Epithelial cell of prostate (primary cell): Measurements from ENCODE around the gene BIN1.
"Not testable (repeated sequence)": the region's sequence is repeated elsewhere in the genome, so short reads cannot be mapped to it uniquely, and the experiment has no call there.

Experiments used
- DNase-seq: peaks from one replicate; pipeline ENCODE4 v3.0.0-alpha.2; 2011; ENCODE audit warnings: low read depth, low spot score
- H3K27ac ChIP-seq: fragments of 450-650 bp; 2 replicates; pipeline ENCODE4 v1.5.1; 2017; ENCODE audit warnings: mild to moderate bottlenecking

Gene BIN1

DNA sequence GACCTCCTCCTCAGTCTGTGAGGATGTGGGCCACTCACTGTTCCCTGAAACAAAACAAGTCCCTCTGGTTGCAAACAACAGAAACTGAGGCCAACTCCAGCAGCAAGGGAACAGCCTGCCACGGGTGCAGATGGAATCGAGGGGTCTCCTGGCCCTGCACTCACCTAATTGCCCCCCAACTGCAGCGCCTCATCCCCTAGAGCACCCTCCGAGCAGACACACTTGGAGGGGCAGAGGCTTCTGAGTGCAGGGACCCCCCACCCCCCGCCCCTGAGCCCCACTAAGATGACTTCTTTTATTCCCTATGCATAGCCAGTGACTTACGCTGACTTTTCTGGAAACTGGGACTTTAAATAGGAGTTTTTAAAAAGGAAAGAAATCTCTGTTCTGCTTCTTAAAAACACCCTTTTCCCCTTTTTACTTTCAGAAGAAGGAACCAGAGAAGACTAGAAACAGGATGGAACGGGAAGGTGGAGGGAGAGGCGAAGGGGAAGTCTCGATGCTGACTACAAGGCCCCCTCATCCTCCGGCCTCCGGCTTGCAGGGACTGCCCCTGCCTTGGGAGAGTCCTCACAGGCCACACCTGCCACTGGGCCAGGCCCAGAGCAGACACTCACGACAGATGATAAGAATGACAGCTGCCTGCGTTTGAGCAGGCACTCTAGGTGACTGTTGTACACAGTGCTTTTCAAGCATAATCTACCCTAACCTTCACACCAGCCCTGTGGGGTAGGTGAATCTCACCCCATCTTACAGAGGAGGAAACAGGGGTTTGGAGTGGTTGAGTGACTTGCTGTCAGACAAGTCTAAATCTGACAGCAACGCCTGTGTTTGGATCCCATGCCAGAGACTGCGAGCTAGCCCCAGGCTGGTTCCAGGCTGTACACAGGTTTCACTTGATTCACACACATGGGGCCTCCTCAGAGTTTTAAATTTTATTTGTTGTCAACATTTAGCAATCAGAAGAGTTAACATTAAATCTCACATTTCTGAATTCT lies 28.2 kb upstream of the BIN1 start:
- H3K27ac ChIP-seq, result no peak overlapping the region
- DNase-seq, result no peak

DNA sequence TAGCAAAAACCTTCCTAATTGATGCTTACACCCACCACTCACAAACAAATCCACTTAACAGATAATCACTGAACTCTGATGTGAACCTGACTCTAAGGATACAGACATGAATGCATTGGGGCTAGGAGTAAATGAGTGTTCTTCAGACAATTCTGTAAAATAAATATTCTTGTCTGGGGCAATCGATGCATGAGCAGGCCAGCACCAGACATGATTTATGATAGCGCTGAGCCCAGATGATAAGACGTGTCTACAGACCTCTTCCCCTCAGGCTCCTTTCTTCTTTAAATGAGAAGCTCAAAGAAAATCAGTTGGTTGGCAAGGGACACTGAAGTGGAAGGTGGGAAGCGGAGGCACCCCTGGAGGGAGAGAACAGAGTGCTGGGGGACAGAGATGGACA lies 27.3 kb upstream of the BIN1 start:
- H3K27ac ChIP-seq, result no peak overlapping the region
- no peak for DNase-seq

- no peak overlapping the region for H3K27ac ChIP-seq
- DNase-seq, result no peak
Measured at GRCh38 chr2:127133793-127134192, 26.8 kb upstream of the BIN1 start.

DNA sequence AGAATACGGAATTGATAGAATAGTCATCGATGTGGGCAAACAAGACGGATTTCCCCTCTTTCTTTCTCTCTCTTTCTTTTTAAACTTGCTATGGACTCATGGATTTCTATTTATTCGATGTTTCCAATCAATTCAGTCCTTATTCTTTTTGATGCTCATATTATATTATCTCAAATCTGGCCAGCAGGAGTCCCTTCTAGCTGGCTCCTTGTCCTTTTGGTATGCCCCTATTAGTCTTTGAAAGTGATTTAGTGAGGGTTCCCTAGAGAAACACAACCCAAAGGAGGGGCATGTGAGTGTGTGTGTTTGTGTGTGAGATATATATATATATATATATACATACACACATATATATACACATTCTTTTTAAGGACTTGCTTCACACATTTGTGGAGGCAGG lies 23.5 kb upstream of the BIN1 start:
- H3K27ac ChIP-seq, result no peak overlapping the region
- DNase-seq, result no peak

DNA sequence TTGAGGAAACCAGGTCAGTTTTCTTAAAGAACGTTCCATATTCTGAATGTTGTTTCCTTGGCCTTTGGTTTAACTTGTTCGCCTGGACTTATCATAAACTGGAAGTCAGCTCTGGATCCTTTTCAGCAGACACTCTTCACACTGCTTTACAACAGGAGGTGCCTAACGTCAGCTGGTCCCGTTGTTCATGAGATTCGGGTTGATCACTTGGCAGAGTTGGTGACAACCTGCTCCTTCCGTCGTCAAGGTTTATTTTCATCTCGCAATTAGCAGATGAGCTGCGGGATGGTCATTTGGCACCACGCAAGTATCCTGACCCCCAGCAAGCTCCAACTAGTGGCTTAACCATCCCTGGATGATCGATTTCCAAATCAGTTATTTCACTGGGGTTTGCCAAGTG lies 23.0 kb upstream of the BIN1 start:
- no peak overlapping the region for H3K27ac ChIP-seq
- DNase-seq, result no peak

- DNase-seq, result no peak
- H3K27ac ChIP-seq, result no peak overlapping the region
Measured at GRCh38 chr2:127128445-127128904, 21.5 kb upstream of the BIN1 start.

DNA sequence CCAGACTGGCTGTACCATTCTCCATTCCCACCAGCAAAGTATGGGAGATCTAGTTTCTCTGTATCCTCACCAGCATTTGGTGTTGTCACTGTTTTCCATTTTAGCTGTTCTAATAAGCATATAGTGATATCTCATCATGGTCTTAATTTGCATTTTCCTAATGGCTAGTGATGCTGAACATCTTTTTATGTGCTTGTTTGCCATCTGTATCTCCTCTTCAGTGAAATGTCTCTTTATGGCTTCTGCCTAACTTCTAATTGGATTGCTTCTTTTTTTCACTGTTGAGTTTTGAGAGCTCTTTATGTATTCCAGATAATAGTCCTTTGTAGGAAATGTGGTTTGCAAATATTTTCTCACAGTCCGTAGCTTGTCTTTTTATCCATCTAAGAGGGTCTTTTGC lies 18.9 kb upstream of the BIN1 start:
- no peak for DNase-seq
- no peak overlapping the region for H3K27ac ChIP-seq

DNA sequence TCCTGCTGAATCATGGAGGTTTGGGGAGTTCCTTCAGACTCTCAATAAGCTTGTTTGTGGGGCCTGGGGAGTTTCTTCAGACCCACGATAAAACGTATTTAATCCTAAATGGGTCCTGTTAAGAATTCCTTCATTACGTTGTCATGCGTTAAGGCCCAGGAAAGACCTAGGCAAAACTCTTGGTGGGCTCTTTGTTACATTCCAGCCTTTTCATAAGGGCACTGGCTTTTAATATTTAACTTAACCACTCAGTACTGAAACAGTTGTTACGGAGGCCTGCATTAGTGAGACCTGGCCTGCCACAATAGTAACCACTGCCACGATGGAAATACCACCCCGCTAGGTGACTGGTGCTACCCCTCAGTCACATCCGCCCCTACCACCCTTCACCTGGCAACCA lies 17.5 kb upstream of the BIN1 start:
- DNase-seq, result no peak
- no peak overlapping the region for H3K27ac ChIP-seq

- H3K27ac ChIP-seq, result no peak overlapping the region
- no peak for DNase-seq
Measured at GRCh38 chr2:127122361-127123027, 15.5 kb upstream of the BIN1 start.

DNA sequence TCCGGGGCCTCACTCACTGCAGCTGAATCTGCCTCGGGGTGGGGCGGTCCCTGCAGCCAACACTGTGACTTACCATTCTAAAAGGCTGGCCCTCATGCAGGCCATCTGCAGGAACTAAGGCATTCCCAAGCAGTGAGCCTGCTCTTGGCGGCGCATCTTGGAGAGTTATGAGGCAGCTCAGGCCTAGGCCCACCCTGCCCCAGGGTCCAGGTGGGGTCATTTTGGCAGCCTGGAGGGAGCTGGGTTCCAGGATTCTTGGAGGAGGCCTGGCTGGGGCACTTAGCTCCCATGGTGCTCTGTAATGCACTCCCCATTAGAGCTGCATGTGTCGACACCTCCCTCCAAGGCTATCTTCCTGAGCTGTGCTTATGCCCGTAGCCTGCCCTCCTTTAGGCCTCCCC lies 14.8 kb upstream of the BIN1 start:
- DNase-seq, result no peak

DNA sequence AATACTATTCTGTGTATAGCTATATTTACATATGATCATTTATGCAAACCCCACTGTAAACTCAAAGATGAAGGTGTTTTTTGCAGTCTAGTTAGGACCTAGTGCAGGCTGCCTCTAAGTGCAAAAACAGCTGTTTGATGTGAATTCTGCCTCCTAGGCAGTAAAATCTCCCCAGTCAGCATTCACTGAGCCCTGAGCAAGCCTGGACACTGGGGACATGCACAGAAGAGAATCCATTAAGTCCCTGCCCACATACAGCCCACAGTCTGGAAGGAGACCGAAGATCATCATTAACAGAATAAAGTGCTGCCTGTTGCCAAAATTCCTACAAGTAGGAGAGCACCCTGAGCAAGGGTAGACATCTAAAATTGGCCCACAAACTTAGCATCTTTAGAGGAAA lies 14.4 kb upstream of the BIN1 start:
- no peak for DNase-seq
- H3K27ac ChIP-seq, result no peak overlapping the region

More for the DNA sequence above, 14.8 kb upstream of the BIN1 start:
- no peak overlapping the region for H3K27ac ChIP-seq

DNA sequence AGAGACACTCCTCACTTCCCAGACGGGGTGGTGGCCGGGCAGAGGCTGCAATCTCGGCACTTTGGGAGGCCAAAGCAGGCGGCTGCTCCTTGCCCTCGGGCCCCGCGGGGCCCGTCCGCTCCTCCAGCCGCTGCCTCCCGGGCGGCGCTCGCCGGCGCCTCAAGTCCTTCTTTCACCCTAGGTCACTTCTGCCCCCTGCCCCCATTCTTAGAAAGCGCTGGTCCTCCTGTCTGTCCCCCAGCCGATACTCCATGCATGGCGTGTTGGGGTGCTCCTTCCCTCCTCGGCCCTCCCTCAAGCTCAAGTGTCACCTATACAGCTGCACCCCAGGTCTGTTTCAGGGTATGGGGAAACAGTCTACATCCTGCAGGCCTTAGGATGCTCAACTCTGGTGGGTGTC lies 13.5 kb upstream of the BIN1 start:
- DNase-seq, H3K27ac ChIP-seq: not testable (repeated sequence)

GRCh38 chr2:127118467-127118866 lies 11.5 kb upstream of the BIN1 start:
- no peak for DNase-seq
- no peak overlapping the region for H3K27ac ChIP-seq

DNA sequence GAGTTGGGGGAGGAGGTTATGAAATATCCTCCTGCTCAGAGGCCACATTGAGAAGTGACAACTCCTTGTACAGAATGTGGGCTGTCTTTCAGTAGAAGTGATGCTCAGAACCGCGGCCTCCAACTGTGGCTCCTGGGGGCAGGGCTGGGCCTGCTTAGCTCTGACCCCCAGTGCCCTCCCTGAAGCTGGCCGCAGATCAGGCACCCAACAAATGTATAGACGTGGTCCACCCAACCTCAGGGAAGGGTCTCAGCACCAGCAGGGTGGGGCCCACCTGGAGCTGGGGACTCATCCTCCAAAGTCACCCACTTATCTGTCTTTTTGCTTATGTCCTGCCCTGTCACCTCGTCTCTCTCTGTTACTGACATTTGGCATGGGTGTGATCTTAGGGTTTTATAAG lies 11.1 kb upstream of the BIN1 start:
- H3K27ac ChIP-seq, result no peak overlapping the region
- DNase-seq, result no peak

DNA sequence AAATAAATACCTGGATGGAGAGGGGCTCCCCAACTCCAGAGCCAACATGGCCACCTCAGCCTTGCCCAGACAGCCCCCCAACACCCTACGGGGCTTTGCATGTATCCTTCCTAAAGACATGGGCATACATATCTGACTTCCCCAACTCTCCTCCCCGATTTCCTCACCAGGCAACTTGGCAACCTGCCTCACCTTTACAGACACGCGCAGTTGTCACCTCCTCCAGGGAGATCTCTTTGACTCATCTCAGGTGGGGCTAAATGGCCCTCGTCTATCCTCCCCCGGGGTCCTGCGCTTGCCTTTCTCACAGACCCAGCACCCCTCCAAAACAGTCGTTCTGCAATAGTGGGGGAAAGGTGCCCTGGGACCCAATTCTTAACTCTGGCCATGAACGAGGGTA lies 10.6 kb upstream of the BIN1 start:
- H3K27ac ChIP-seq, result no peak overlapping the region
- no peak for DNase-seq

DNA sequence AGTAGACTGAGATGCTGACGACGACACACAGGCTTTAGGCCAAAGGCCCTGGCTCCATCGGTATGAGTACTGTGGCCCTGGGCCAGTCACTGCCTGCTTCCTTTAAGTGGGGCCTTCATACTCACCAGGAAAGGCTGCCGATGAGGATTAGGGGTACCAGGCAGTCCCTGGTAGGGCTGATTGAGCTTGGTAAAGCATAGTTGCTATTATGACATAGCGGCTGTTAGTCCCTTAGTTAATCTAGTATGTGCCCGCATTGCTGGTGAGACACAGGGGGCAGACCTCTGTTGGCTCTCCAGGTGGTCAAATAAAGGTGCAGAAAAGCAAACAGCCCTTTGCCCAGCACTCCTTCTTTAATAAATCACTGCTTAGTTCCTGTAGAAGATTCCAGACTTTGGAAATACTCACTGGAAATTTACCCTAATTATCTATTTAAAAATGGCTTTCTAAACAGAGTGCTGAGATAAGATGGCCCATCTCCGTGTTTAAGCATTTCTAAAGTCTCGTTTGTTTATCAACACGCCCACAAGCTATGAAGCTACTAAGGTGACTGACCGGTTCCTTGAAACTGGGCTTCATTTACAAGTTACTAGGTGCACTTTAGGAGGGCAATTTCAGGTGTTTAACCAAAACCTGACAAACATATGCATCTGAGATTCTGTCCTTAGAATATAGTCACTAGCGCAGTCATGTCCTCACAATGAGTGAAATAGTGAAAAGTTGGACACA lies 8.7 kb upstream of the BIN1 start:
- no peak overlapping the region for H3K27ac ChIP-seq
- DNase-seq, result no peak

DNA sequence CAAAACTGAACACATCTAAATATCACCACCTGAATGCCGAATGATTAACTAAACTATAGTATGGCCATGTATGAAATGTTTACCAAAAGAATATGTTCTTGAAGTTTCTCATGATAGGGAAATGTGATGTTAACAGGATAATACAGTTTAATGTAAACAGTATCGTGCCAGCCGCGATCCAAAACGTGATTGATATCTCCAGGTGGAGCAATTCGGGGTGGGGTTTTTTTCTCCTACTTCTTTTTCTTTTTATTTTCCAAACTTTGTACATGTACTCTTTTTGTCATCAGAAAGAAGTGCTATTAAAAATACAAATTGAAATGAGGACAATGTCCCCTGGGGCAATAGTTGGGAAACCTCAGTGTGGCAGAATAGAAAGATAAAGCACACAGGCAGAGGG lies 4.0 kb upstream of the BIN1 start:
- H3K27ac ChIP-seq, result no peak overlapping the region
- DNase-seq, result no peak

DNA sequence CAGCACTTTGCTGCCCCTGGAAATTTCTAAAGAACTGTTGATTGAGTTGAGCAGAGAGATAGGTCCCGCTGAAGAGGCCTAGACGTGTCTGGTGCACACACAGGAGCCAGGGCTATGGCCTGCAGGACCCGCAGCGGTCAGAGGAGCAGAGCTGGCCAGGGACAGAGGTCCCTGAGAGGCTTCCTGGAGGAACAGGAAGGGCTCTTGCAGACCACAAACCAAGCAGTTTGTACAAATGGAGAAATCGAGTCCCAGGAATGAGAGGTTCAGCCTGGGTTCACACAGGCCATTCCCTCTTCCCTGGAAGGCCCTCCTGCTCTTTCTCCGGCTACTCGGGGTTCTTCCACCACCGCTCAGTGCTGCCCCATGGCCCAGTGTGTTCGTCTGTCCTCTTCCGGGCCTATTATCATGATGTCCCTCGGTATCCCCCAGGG lies 1.2 kb upstream of the BIN1 start:
- no peak for DNase-seq
- no peak overlapping the region for H3K27ac ChIP-seq

GRCh38 chr2:127107622-127107999 lies 657 bp upstream of the BIN1 start:
- H3K27ac ChIP-seq, result peak overlapping the region; percentile 29
- DNase-seq, result no peak

DNA sequence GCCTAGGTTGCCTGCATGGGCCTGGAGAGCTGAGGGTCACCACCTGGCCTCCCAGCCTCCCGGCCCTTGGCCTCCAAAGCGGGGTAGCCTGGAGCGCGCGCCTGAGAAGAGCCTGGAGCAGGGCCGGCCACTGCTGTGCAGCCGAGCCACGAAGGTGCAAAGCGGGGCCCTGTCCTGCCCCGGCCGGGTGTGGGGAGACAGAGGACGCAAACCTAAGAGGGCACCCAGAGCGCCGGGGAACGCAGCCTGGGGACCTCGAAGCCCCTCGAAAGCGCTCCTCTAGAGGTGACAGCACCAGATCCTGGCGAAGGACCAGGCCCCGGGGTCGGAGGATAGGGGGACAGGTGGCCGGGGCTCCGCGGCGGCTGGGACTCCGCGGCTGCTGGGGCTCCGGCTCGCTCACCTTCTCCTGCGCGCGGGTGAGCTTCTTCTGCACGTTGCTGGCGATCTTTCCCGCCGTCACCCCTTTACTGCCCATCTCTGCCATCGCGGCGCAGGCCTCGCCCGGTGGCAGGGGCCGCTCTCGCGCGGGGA lies 430 bp downstream of the BIN1 start:
- peak overlapping the region; percentile 29 for H3K27ac ChIP-seq
- no peak for DNase-seq
